HepG2 (cell line): Measurements from ENCODE around the gene TULP4. TPM values are rescaled to one million over a fixed set of nuclear protein-coding genes. Genes with fewer than 3 reads are reported as not detected.

ENCODE experiments used
- ATAC-seq: fragments of 200-7000 bp; cut with Tn5 transposase; 3 replicates; pipeline ENCODE4 v1.9.1; 2020; ENCODE audit warnings: mild to moderate bottlenecking, moderate library complexity
- BruUV-seq: library from RNA; stranded (reverse); fragments of 400-500 nt; replicated peaks from 2 replicates; lab custom pipeline; 2021; lab: Mats Ljungman, UMichigan
- CTCF ChIA-PET: fragments of 300-600 bp; formaldehyde crosslinking; extraction: SDS; loops from one replicate; lab custom pipeline; 2021; ENCODE audit warnings: low total read pairs, inconsistent platforms, low intra/inter-chr PET ratio; lab: Yijun Ruan, JAX
- POLR2A ChIA-PET: fragments of 350-600 bp; sonication (Branson Sonifier 250); formaldehyde crosslinking; loops from one replicate; lab custom pipeline; 2020; ENCODE audit warnings: antibody characterized with exemption, inconsistent platforms; lab: Yijun Ruan, JAX
- DNase-seq: peaks from one replicate; pipeline ENCODE4 v3.0.0-alpha.2; 2015; ENCODE audit warnings: low spot score
- FAIRE-seq: peaks from 3 replicates; lab custom pipeline; 2011; peaks lifted over from hg19 to GRCh38; lab: Jason Lieb, UNC
- H2AFZ ChIP-seq: one replicate; pipeline ENCODE4 v1.6.1; 2011; ENCODE audit warnings: low read length, inconsistent platforms
- H3K27ac ChIP-seq: fragments of 300-600 bp; 3 replicates; pipeline ENCODE4 v1.8.0; 2011; ENCODE audit warnings: mixed run types, mild to moderate bottlenecking, mixed read lengths, low read length, inconsistent platforms; ENCODE audit not compliant: insufficient read depth; ENCODE audit errors: extremely low read length
- H3K27me3 ChIP-seq, 2 experiments: fragments of 200-600 bp in 1 of 2; 2 replicates in 1 of 2; 3 replicates in 1 of 2; pipeline versions ENCODE4 v1.6.0 to v1.8.0; 2011; ENCODE audit warnings: low read length in 2 of 2, mild to moderate bottlenecking in 2 of 2, moderate library complexity in 2 of 2, inconsistent platforms in 1 of 2; ENCODE audit not compliant: insufficient read depth in 2 of 2, control insufficient read depth in 1 of 2
- H3K36me3 ChIP-seq, 2 experiments: fragments of 200-600 bp in 1 of 2; replicated peaks in 1 of 2; 2 replicates in 1 of 2; 3 replicates in 1 of 2; pipeline versions ENCODE4 v1.5.1 to v1.8.0; 2011; ENCODE audit warnings: low read length in 2 of 2, inconsistent platforms in 1 of 2; ENCODE audit not compliant: insufficient read depth in 2 of 2, control insufficient read depth in 1 of 2
- H3K4me1 ChIP-seq: 2 replicates; pipeline ENCODE4 v1.5.1; 2012; ENCODE audit warnings: low read length, inconsistent platforms; ENCODE audit not compliant: insufficient read depth
- H3K4me2 ChIP-seq: 2 replicates; pipeline ENCODE4 v1.6.0; 2011; ENCODE audit warnings: low read depth, low read length, inconsistent platforms
- H3K4me3 ChIP-seq, 3 experiments: fragments of 200-600 bp in 1 of 3; sonication (generic), shearing (Covaris generic) in 1 of 3; replicated peaks in 1 of 3; 2 replicates each; pipeline ENCODE4 v1.5.1; 2011 to 2016; ENCODE audit warnings: low read length in 3 of 3, inconsistent platforms in 2 of 3, low read depth in 2 of 3, mild to moderate bottlenecking in 2 of 3, control low read depth in 1 of 3, mixed read lengths in 1 of 3; ENCODE audit not compliant: insufficient read depth in 1 of 3
- H3K79me2 ChIP-seq: one replicate; pipeline ENCODE4 v1.6.1; 2011; ENCODE audit warnings: low read length, inconsistent platforms; ENCODE audit not compliant: insufficient read depth
- H3K9ac ChIP-seq: 2 replicates; pipeline ENCODE4 v1.6.0; 2011; ENCODE audit warnings: mild to moderate bottlenecking, low read depth, low read length, inconsistent platforms; ENCODE audit not compliant: insufficient read depth
- H3K9me3 ChIP-seq: 2 replicates; pipeline ENCODE4 v1.5.1; 2012; ENCODE audit warnings: mild to moderate bottlenecking, low read length
- H4K20me1 ChIP-seq: 2 replicates; pipeline ENCODE4 v1.6.0; 2011; ENCODE audit warnings: inconsistent platforms, mild to moderate bottlenecking, low read length, moderate library complexity; ENCODE audit not compliant: insufficient read depth
- DNMT3B ChIP-seq: conservative IDR thresholded peaks from 2 replicates; pipeline ENCODE4 v1.6.1; 2016; ENCODE audit warnings: missing biosample characterization, control low read depth
- FOSL2 ChIP-seq: sonication (generic); formaldehyde crosslinking; IDR thresholded peaks from 2 replicates; pipeline ENCODE4 v1.4.0; 2020; ENCODE audit warnings: missing genetic modification reagents
- KIAA2018 ChIP-seq: sonication (generic); formaldehyde crosslinking; IDR thresholded peaks from 2 replicates; pipeline ENCODE4 v1.5.0; 2020; ENCODE audit warnings: mild to moderate bottlenecking, missing genetic modification reagents, borderline replicate concordance
- TRIM24 ChIP-seq: sonication (generic); formaldehyde crosslinking; IDR thresholded peaks from 2 replicates; pipeline ENCODE4 v1.8.0; 2022; ENCODE audit warnings: mild to moderate bottlenecking, missing genetic modification reagents
- ZBTB33 ChIP-seq: sonication (generic); formaldehyde crosslinking; IDR thresholded peaks from 2 replicates; pipeline ENCODE4 v1.4.0; 2020; ENCODE audit warnings: missing genetic modification reagents
- ZNF800 ChIP-seq: sonication (generic); formaldehyde crosslinking; IDR thresholded peaks from 2 replicates; pipeline ENCODE4 v1.4.0; 2020; ENCODE audit warnings: missing genetic modification reagents
- WGBS: methylation state at CpG from one replicate; pipeline ENCODE4 v1.1.6; 2017; ENCODE audit warnings: low lambda C conversion rate; 5-methylcytosine and 5-hydroxymethylcytosine counted together
- in situ Hi-C: cut with HindIII; loops from 2 replicates; pipeline ENCODE4 v1.10.0; 2017; ENCODE audit warnings: low pct_unique_long_range_greater_than_20kb; ENCODE audit not compliant: extremely low pct_ligation_motif_present
- intact Hi-C: fragments of 100-400 bp; cut with micrococcal nuclease; formaldehyde crosslinking; loops from one replicate; pipeline ENCODE4 v1.10.0; 2022; ENCODE audit not compliant: unreplicated experiment
- polyA plus RNA-seq, 8 experiments: library from polyadenylated mRNA; depleted of rRNA in 3 of 8; stranded (reverse) in 7 of 8; unstranded in 1 of 8; fragments of >200 nt; fragmentation: Illumina TruSeq in 4 of 8; extraction: Trizol in 4 of 8; gene quantifications; 2 replicates each; pipeline versions ENCODE4 v1.2.1 to v1.2.3, GENCODE V29; 2011 to 2016; ENCODE audit warnings: low read depth in 4 of 8, missing spikeins in 1 of 8, mixed read lengths in 1 of 8; ENCODE audit not compliant: insufficient read depth in 1 of 8
- total RNA-seq, 5 experiments: library from RNA; depleted of rRNA; stranded (reverse); fragments of >200 nt; fragmentation: Illumina TruSeq; extraction: Trizol; gene quantifications; 2 replicates each; pipeline ENCODE4 v1.2.3, GENCODE V29; 2016; ENCODE audit warnings: low read depth in 1 of 5

Gene TULP4
- total and polyA plus RNA-seq, 2 of the 13 experiments (the other 11 are each of a cell fraction or from before 2014, with no cell fraction given): 21.1 to 122 TPM

- Histone ChIP-seq H3K4me2 (no peak overlapping the region), H3K27ac (no peak overlapping the region), H3K9me3 (no peaks in the 10 kb centered on the region), H3K9ac (no peak overlapping the region), H3K4me1 (no peaks in the 10 kb centered on the region), H3K4me3 (no peak overlapping the region), H3K36me3 (peaks cover 30 to 68% of the 10 kb centered on the region in 2 experiments), H2AFZ (no peak overlapping the region), H3K27me3 (no peaks in the 10 kb centered on the region), H4K20me1 (no peaks in the 10 kb centered on the region), H3K79me2 (no peaks in the 10 kb centered on the region)
- DNase-seq (no peak), FAIRE-seq (no peak), ATAC-seq (no peak)
- in situ Hi-C loops: no loop called here
- ChIA-PET CTCF (no interaction called here), POLR2A (no interaction called here)
- intact Hi-C loops: no loop called here
- TF ChIP-seq ZBTB33 (peak; percentile 59; the same call in 1 of the 2 replicates), ZNF800 (CRISPR knock-in tag) (no peak)
- BruUV-seq: no TSS peak
- 97% methylated on average over 6 of the region's 6 CpGs for WGBS
Observed at GRCh38 chr6:158497620-158498019, 185.4 kb downstream of the TULP4 start.

- Histone ChIP-seq H4K20me1 (no peaks in the 10 kb centered on the region), H3K27me3 (no peaks in the 10 kb centered on the region), H3K27ac (no peak overlapping the region), H3K79me2 (no peaks in the 10 kb centered on the region), H2AFZ (no peak overlapping the region), H3K4me3 (no peak overlapping the region), H3K36me3 (peaks cover 34 to 66% of the 10 kb centered on the region in 2 experiments), H3K9me3 (no peaks in the 10 kb centered on the region), H3K4me1 (no peaks in the 10 kb centered on the region), H3K4me2 (no peak overlapping the region), H3K9ac (no peak overlapping the region)
- FAIRE-seq: no peak
- POLR2A ChIA-PET: no interaction called here
- BruUV-seq: no TSS peak
- intact Hi-C loops (no loop called here), in situ Hi-C loops (no loop called here)
- WGBS: 100% methylated on average over 6 of the region's 6 CpGs
- DNase-seq: no peak
- CTCF ChIA-PET: no interaction called here
- no peak for ATAC-seq
- TF ChIP-seq DNMT3B (CRISPR knock-in tag) (no peak), KIAA2018 (CRISPR knock-in tag) (no peak), TRIM24 (CRISPR knock-in tag) (no peak), FOSL2 (CRISPR knock-in tag) (no peak)
Observed at GRCh38 chr6:158498362-158498761, 186.1 kb downstream of the TULP4 start.
